UCSD-AML1 (cell line): ENCODE measurements around the gene SP8.

ENCODE experiments used
- DNase-seq: peaks from one replicate; lab custom pipeline; 2025; ENCODE audit not compliant: unreplicated experiment; lab: John Stamatoyannopoulos, UW

SP8 gene

GRCh38 chr7:20776214-20776911, 10.3 kb downstream of the SP8 start:
- DNase-seq = no peak

GRCh38 chr7:20754001-20754400, 32.7 kb downstream of the SP8 start:
- no peak for DNase-seq

GRCh38 chr7:20749906-20750305, 36.8 kb downstream of the SP8 start:
- no peak for DNase-seq

- DNase-seq = no peak
These were observed 37.8 kb downstream of the SP8 start for GRCh38 chr7:20748853-20749252.

- no peak for DNase-seq
These were observed 39.7 kb downstream of the SP8 start for GRCh38 chr7:20747001-20747400.

GRCh38 chr7:20745702-20746101, 41.0 kb downstream of the SP8 start:
- DNase-seq = no peak

- DNase-seq = no peak
These were observed 41.7 kb downstream of the SP8 start for GRCh38 chr7:20744954-20745446.

GRCh38 chr7:20742913-20743312, 43.8 kb downstream of the SP8 start:
- DNase-seq = no peak

- no peak for DNase-seq
These were observed 44.9 kb downstream of the SP8 start for GRCh38 chr7:20741801-20742200.

GRCh38 chr7:20738518-20739481, 47.9 kb downstream of the SP8 start:
- no peak for DNase-seq

GRCh38 chr7:20737840-20738448, 48.7 kb downstream of the SP8 start:
- DNase-seq = no peak

- DNase-seq = no peak
These were observed 51.2 kb downstream of the SP8 start for GRCh38 chr7:20735346-20736065.
